Stimulated activated naive CD8-positive, alpha-beta T cell treated with anti-CD3 and anti-CD28 coated beads, Interleukin-15, Interleukin-2, amounts not matched to agents 100 ng/mL and 50 ng/mL, for 24 hours (primary cell): ENCODE results near the gene ARMC6.

Experiments used
- H3K27ac Mint-ChIP-seq: one replicate; pipeline ENCODE4 v1.8.0; 2021; ENCODE audit warnings: mild to moderate bottlenecking, mixed read lengths
- H3K27me3 Mint-ChIP-seq: one replicate; pipeline ENCODE4 v1.8.0; 2021; ENCODE audit warnings: mixed read lengths
- H3K36me3 Mint-ChIP-seq: one replicate; pipeline ENCODE4 v1.8.0; 2021; ENCODE audit warnings: low read depth, mixed read lengths
- H3K4me1 Mint-ChIP-seq: one replicate; pipeline ENCODE4 v1.8.0; 2021; ENCODE audit warnings: low read depth, mixed read lengths
- H3K4me3 Mint-ChIP-seq: one replicate; pipeline ENCODE4 v1.8.0; 2021; ENCODE audit warnings: mild to moderate bottlenecking, mixed read lengths
- H3K9me3 Mint-ChIP-seq: one replicate; pipeline ENCODE4 v1.8.0; 2021; ENCODE audit warnings: mixed read lengths

The ARMC6 gene

DNA sequence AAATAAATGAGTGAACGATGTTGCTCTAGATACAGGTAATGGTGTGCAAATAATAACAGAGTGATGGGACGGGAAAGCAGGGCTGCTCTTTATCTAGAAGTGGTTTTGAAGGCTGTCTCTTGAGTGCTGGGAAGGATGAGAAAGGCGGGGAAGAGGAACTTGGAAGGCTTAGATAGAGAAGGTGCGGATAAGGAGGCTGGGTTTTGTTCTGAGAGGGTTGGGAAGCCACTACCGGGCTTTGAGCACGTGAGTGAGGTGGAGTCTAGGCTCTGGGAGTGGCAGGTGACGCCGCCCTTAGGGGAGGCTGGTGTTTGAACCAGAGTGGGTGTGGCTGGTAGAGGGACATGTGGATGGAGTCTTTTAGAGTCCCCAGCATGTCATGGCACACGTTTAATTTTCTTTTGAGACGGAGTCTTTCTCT, 811 bp downstream of the ARMC6 start:
- H3K9me3 Mint-ChIP-seq: no peaks in the 10 kb centered on the region
- H3K4me3 Mint-ChIP-seq: peak overlapping the region; percentile 91
- no peaks in the 10 kb centered on the region for H3K27me3 Mint-ChIP-seq
- H3K4me1 Mint-ChIP-seq: peaks cover 43% of the 10 kb centered on the region
- peaks cover 53% of the 10 kb centered on the region for H3K36me3 Mint-ChIP-seq
- H3K27ac Mint-ChIP-seq: peak overlapping the region; percentile 96

DNA sequence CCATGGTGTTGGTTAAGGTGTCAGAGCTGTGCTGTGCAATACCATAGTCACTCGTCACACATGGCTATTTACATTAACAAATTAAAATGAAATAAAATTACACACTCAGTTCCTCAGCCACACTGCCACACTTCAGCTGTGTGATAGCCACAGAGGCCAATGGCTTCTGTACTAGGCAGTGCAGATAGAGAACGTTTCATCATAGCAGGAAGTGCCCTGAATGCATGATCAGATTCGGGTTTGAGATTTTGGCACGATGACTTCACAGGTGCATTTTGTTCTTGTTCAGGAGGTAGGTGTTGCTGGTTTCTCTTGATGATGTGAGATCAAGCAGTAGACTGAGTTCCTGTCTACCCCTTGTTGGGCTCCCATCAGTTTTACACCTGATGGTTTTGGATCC, 6.5 kb downstream of the ARMC6 start:
- H3K4me3 Mint-ChIP-seq: no peak overlapping the region

DNA sequence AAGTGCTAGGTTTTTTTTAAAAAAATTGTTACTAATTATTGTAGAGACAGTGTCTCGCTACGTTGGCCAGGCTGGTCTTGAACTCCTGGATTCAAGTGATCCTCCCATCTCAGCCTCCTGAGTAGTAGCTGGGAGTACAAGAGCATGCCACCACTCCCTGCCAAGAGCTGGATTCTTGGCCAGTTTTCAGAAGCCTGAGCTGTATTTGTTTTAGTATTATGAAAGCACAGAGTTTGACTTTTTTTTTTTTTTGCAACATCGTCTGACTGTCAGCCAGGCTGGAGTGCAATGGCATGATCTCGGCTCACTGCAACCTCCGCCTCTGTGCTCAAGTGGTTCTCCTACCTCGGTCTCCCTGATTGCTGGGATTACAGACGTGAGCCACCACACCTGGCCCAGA, 7.0 kb downstream of the ARMC6 start:
- Mint-ChIP-seq H3K36me3 (peaks cover 53% of the 10 kb centered on the region), H3K4me3 (no peak overlapping the region), H3K27me3 (no peaks in the 10 kb centered on the region), H3K9me3 (no peaks in the 10 kb centered on the region), H3K27ac (no peak overlapping the region), H3K4me1 (peaks cover 29% of the 10 kb centered on the region)

More for the DNA sequence above, 6.5 kb downstream of the ARMC6 start:
- peak overlapping the region; percentile 63 for H3K27ac Mint-ChIP-seq
- H3K27me3 Mint-ChIP-seq: no peaks in the 10 kb centered on the region
- peaks cover 29% of the 10 kb centered on the region for H3K4me1 Mint-ChIP-seq
- no peaks in the 10 kb centered on the region for H3K9me3 Mint-ChIP-seq
- peaks cover 48% of the 10 kb centered on the region for H3K36me3 Mint-ChIP-seq

DNA sequence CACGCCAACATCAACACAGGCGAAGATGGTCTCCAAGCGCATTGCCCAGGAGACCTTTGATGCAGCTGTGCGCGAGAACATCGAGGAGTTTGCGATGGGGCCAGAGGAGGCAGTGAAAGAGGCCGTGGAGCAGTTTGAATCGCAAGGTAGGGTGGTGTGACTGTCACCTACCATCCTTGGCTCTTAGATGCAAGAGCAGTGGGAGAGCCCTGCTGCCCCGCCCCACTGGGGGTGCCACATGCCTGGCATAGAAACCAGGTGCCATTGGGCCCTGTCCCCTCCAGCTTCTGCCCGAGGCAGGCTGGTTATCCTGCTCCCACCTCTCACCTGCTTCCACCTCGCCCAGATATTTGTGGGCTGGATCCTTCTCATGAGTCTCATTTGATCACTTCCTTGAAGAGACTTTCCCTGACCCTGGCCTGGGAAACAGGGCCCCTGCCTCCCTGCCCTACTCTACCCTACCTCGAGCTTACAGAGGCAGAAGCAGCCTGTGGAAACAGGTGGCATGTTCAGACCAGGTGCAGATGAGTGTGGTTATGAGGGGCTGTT, 9.4 kb downstream of the ARMC6 start:
- Mint-ChIP-seq H3K27ac (no peak overlapping the region), H3K27me3 (no peaks in the 10 kb centered on the region), H3K9me3 (no peaks in the 10 kb centered on the region), H3K4me1 (peaks cover 18% of the 10 kb centered on the region), H3K36me3 (peaks cover 39% of the 10 kb centered on the region), H3K4me3 (no peak overlapping the region)

DNA sequence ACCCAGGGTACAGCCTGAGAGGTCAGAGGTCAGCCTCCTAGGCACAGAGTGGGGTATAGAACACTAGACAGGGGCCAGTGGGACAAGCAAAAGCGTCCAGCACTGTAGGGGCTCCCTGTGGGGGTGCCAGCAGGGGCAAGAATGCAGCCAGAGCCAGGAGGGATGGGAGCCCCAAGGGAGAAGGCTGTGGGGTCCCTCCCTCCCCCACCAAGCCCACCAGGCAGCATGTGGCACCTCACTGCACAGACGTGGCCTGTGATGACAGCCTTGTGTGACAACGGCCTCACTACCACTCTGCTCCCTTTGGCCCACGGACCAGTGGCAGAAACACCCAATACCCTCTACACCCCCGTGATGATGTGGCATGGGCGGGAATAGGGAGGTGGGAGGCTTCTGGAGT, 10.1 kb downstream of the ARMC6 start:
- Mint-ChIP-seq H3K27ac (no peak overlapping the region), H3K9me3 (no peaks in the 10 kb centered on the region), H3K4me1 (peaks cover 18% of the 10 kb centered on the region), H3K36me3 (peaks cover 42% of the 10 kb centered on the region), H3K27me3 (no peaks in the 10 kb centered on the region), H3K4me3 (no peak overlapping the region)

DNA sequence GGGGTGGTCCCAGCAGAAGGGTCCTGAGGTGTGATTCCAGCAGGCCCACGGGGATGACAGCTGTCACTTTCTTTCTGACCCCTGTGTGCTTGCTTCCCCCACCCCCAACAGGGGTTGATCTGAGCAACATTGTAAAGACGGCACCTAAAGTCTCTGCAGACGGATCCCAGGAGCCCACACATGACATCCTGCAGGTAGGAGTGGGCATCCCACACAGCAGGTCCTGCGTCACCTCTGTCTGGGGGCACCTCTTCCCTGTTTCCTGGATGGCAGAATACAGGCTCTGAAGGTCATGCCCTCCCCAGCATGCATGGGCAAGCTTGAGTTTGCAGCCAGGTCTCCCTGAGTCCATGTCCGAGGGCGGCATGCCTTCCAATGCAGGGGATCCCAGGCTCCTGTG, 10.5 kb downstream of the ARMC6 start:
- Mint-ChIP-seq H3K4me1 (peaks cover 18% of the 10 kb centered on the region), H3K27me3 (no peaks in the 10 kb centered on the region), H3K27ac (no peak overlapping the region), H3K36me3 (peaks cover 45% of the 10 kb centered on the region), H3K4me3 (no peak overlapping the region), H3K9me3 (no peaks in the 10 kb centered on the region)

DNA sequence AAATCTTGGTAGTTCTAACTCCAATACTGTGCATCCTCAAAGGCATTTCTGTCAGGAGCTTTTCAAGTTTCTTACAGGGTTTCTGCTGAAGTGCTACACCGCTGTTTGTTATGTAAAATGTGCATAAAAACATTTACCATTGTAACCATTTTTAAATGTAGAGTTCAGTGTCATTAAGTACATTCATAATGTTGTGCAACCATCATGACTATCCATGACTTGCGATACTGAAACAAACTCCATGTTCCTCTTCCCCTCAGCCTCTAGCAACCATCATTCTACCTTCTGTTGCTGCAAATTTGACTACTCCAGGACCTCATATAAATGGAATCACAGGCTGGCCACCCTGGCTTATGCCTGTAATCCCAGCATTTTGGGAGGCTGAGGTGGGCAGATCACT, 16.0 kb downstream of the ARMC6 start:
- H3K36me3 Mint-ChIP-seq: peaks cover 53% of the 10 kb centered on the region
- H3K9me3 Mint-ChIP-seq: no peaks in the 10 kb centered on the region
- H3K27ac Mint-ChIP-seq: no peak overlapping the region
- H3K27me3 Mint-ChIP-seq: no peaks in the 10 kb centered on the region
- no peaks in the 10 kb centered on the region for H3K4me1 Mint-ChIP-seq
- H3K4me3 Mint-ChIP-seq: no peak overlapping the region

DNA sequence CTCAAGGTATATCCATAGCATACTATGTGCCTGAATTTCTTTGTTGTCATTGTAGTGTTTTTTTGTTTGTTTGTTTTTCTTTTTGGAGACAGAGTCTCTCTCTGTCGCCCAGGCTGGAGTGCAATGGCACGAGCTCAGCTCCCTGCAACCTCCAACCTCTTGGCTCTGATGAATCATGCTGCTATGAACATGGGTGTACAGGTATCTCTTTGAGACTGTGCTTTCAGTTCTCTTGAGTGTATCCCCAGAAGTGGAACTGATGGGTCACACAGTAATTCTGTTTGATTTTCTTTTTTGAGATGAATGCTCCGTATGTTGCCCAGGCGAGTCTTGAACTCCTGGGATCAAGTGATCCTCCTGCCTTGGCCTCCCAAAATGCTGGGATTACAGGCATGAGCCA, 16.7 kb downstream of the ARMC6 start:
- Mint-ChIP-seq H3K9me3 (no peaks in the 10 kb centered on the region), H3K27ac (no peak overlapping the region), H3K4me3 (no peak overlapping the region), H3K36me3 (peaks cover 51% of the 10 kb centered on the region), H3K27me3 (no peaks in the 10 kb centered on the region), H3K4me1 (no peaks in the 10 kb centered on the region)

DNA sequence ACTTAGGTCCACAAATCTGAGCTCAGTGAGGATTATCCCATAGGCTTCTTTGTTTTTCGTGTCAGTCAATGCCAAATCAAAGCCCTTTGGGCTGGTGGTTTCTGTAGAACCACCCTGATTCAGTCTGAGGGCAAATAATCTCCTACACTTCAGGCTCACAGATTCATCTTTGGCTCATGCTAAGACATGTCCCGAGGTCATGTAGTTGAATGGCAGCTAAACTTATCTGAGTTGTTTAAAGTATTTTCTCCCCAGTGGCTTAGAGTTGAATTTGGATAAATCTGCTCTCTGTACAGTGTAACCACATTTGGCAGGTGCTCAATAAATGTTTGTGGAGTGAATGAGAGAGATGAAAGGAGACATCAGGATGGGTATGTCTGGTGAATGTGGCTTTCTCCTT, 17.3 kb downstream of the ARMC6 start:
- H3K27ac Mint-ChIP-seq: no peak overlapping the region
- H3K9me3 Mint-ChIP-seq: no peaks in the 10 kb centered on the region
- peaks cover 51% of the 10 kb centered on the region for H3K36me3 Mint-ChIP-seq
- no peaks in the 10 kb centered on the region for H3K27me3 Mint-ChIP-seq
- no peak overlapping the region for H3K4me3 Mint-ChIP-seq
- H3K4me1 Mint-ChIP-seq: no peaks in the 10 kb centered on the region

DNA sequence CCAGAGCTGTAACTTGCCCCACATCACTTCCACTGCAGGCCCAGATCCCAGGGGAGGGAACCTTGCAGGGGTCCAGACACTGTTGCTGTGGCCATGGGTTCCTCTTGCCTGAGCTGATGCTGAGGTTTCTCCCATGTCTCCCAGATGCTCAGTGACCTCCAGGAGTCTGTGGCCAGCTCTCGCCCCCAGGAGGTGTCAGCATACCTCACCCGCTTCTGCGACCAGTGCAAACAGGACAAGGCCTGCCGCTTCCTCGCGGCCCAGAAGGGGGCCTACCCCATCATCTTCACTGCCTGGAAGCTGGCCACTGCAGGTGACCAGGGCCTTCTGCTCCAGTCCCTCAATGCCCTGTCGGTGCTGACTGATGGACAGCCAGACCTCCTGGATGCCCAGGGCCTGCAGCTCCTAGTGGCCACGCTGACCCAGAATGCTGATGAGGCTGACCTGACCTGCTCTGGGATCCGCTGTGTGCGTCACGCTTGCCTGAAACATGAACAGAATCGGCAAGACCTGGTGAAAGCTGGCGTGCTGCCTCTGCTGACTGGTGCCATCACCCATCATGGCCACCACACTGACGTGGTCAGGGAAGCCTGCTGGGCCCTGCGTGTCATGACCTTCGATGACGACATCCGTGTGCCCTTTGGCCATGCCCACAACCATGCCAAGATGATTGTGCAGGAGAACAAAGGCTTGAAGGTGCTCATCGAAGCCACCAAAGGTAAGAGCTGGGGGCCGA, 18.2 kb downstream of the ARMC6 start:
- H3K27ac Mint-ChIP-seq: no peak overlapping the region

DNA sequence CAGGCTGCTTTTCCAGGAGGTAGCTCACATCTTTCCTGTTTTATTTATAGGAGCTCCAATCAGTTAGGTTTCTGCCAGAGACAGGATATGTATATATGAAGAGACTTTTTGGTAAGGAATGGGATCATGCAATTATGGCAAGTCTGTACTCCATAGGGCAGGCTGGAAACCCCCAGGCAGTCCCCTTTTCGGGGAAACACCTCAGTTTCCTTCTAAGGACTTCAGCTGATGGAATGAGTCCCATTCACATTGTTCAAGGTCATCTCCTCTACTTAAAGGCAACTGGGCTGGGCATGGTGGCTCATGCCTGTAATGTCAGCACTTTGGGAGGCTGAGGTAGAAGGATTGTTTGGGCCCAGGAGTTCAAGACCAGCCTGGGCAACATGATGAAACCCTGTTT, 19.5 kb downstream of the ARMC6 start:
- Mint-ChIP-seq H3K27me3 (no peaks in the 10 kb centered on the region), H3K27ac (no peak overlapping the region), H3K36me3 (peaks cover 45% of the 10 kb centered on the region), H3K4me1 (no peaks in the 10 kb centered on the region), H3K4me3 (no peak overlapping the region), H3K9me3 (no peaks in the 10 kb centered on the region)

More for the DNA sequence above, 18.2 kb downstream of the ARMC6 start:
- Mint-ChIP-seq H3K4me1 (no peaks in the 10 kb centered on the region), H3K27me3 (no peaks in the 10 kb centered on the region), H3K9me3 (no peaks in the 10 kb centered on the region), H3K36me3 (peaks cover 54% of the 10 kb centered on the region), H3K4me3 (no peak overlapping the region)

DNA sequence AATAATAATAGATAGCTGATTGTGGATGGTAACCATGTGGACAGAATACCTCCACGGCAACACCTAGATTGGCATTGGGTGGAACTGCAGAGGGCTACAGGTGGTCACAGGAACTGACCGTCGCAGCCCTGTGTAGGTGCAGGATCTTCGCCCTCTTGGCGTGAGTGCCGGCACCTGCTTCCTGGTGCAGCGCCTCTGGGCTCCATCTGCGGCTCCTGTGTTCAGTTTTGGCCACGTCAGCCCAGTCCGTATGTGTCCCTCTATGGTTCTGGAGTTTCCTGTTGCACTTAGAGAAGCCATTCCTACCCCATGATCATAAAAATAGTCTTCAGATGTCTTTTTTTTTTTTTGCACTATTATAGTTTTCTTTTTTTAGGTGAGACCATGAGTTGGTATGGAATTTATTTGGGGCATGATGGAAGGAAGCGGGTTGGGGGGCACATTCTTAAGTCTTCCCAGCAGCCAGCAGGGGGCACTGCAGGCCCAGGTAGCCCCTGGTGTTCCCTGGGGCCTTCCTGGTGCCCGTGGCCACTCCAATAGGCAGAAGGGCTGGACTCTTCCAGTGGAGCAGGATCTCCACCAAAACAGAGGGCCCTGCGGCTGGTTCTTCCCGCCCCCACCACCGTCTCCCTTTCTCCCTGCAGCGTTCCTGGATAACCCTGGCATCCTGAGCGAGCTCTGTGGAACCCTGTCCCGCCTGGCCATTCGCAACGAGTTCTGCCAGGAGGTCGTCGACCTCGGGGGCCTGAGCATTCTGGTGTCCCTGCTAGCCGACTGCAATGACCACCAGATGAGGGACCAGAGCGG, 20.3 kb downstream of the ARMC6 start:
- Mint-ChIP-seq H3K4me1 (no peaks in the 10 kb centered on the region), H3K9me3 (no peaks in the 10 kb centered on the region), H3K4me3 (no peak overlapping the region), H3K27ac (no peak overlapping the region), H3K27me3 (no peaks in the 10 kb centered on the region), H3K36me3 (peaks cover 39% of the 10 kb centered on the region)

DNA sequence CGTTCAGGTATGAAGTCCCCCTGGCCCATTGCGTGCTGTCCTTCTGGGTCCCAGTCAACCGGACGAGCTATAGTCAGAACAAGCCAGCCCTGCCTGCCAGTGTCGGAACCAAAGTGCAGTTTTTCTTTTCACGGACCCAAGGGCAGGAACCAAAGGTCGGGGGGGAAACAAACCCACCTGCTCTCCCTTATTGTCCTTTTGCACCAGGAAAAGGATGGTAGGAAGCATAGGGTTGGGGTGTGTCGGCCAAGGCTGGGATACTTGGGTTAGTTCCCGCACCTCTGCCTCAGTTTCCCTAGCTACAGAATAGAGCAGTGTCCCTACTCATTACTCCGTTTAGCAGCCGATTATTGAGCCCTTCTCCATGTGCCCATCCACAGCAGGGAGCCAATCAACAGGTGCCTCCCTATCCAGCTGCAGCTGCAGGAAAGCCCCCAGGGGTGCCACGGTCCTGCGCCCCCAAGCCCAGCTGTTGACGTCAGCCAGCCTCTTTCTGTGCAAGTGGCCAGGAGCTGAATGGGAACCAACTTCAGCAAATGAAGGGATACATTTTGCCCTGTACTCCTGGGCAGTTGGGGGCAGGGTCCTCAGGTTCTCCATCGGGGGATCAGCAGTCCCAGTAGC, 21.0 kb downstream of the ARMC6 start:
- Mint-ChIP-seq H3K4me1 (no peaks in the 10 kb centered on the region), H3K27me3 (no peaks in the 10 kb centered on the region), H3K27ac (no peak overlapping the region), H3K4me3 (no peak overlapping the region), H3K9me3 (no peaks in the 10 kb centered on the region), H3K36me3 (peaks cover 39% of the 10 kb centered on the region)

DNA sequence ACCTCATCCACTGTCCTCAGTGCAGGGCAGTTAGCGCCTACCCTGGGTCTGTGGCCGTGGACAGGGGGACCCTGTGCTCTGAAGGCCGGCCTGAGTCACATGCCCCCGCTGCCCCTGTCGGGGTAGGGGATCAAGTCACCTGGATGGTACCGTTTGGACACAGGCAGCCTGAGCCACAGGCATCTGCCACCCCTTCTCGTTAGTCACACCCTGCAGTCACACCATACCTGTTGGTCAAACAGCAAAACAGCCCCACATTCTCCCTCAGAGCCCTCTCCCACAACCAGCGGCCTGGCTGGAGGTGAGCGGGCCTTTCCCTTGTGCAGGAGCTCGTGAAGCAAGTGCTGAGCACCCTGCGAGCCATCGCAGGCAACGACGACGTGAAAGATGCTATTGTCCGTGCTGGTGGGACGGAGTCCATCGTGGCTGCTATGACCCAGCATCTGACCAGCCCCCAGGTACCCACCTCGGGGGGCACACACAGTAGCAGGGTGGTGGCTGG, 21.6 kb downstream of the ARMC6 start:
- Mint-ChIP-seq H3K27me3 (no peaks in the 10 kb centered on the region), H3K9me3 (no peaks in the 10 kb centered on the region), H3K36me3 (peaks cover 39% of the 10 kb centered on the region), H3K4me1 (no peaks in the 10 kb centered on the region), H3K4me3 (no peak overlapping the region), H3K27ac (no peak overlapping the region)

DNA sequence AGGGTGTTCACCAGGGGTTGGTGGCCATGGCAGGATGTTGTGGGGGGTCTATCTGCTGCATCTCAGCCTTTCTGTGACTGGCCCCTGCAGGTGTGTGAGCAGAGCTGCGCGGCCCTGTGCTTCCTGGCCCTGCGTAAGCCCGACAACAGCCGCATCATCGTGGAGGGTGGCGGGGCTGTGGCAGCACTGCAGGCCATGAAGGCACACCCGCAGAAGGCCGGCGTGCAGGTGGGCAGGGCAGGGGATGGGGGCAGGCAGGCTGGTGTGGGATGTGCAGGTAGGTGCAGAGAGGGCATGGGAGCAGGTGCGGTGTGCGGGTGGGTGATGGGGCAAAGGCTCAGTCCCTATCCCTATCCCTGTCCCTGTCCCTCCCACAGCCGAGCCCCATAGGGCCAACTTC, 22.3 kb downstream of the ARMC6 start:
- Mint-ChIP-seq H3K27ac (no peak overlapping the region), H3K9me3 (no peaks in the 10 kb centered on the region), H3K36me3 (peaks cover 32% of the 10 kb centered on the region), H3K4me1 (no peaks in the 10 kb centered on the region), H3K4me3 (no peak overlapping the region), H3K27me3 (no peaks in the 10 kb centered on the region)
